K562 (cell line): ENCODE data around the gene TADA1. TPM values are rescaled to one million over a fixed set of nuclear protein-coding genes. Genes with fewer than 3 reads are reported as not detected.
A peak's percentile ranks its signal among the peaks of the same experiment; 100 is the strongest.

Source experiments
- CHD4 ChIP-seq: fragments of 200-600 bp; sonication (generic); IDR thresholded peaks from 3 replicates; pipeline ENCODE4 v1.6.1; 2012; ENCODE audit warnings: low read depth, mild to moderate bottlenecking, mixed read lengths, low read length, inconsistent platforms; ENCODE audit not compliant: insufficient read depth, insufficient replicate concordance, poor library complexity, severe bottlenecking
- ETV5 ChIP-seq: sonication (generic); formaldehyde crosslinking; IDR thresholded peaks from 2 replicates; pipeline ENCODE4 v1.4.0; 2020; ENCODE audit warnings: low read depth, mild to moderate bottlenecking, missing genetic modification reagents
- HOMEZ ChIP-seq: fragments of 250-450 bp; sonication (Bioruptor Pico); IDR thresholded peaks from 2 replicates; pipeline ENCODE4 v1.4.0; 2020; ENCODE audit warnings: mild to moderate bottlenecking, moderate library complexity
- MXI1 ChIP-seq: IDR thresholded peaks from 2 replicates; pipeline ENCODE4 v1.6.1; 2011; ENCODE audit warnings: low read depth, mild to moderate bottlenecking, improper control_type of control experiment, low read length
- NCOA6 ChIP-seq: fragments of 450-650 bp; IDR thresholded peaks from 2 replicates; pipeline ENCODE4 v1.6.1; 2017; ENCODE audit warnings: mild to moderate bottlenecking
- PHF20 ChIP-seq: fragments of 450-650 bp; IDR thresholded peaks from 2 replicates; pipeline ENCODE4 v1.6.1; 2018; ENCODE audit not compliant: partially characterized antibody
- SIX5 ChIP-seq, 2 experiments: IDR thresholded peaks; 2 replicates each; pipeline ENCODE4 v1.6.1; 2011; ENCODE audit warnings: low read length in 2 of 2, borderline replicate concordance in 1 of 2, low read depth in 1 of 2, mild to moderate bottlenecking in 1 of 2, moderate library complexity in 1 of 2; ENCODE audit not compliant: insufficient read depth in 1 of 2
- SMARCA4 ChIP-seq: fragments of 450-650 bp; IDR thresholded peaks from 2 replicates; pipeline ENCODE4 v1.6.1; 2016
- SMARCA5 ChIP-seq: fragments of 450-650 bp; IDR thresholded peaks from 2 replicates; pipeline ENCODE4 v1.6.1; 2016
- SNAPC5 ChIP-seq: fragments of 250-450 bp; sonication (Bioruptor Pico); IDR thresholded peaks from 2 replicates; pipeline ENCODE4 v1.8.0; 2021; ENCODE audit warnings: moderate library complexity, mild to moderate bottlenecking, inconsistent platforms
- TRIM25 ChIP-seq: fragments of 450-650 bp; IDR thresholded peaks from 2 replicates; pipeline ENCODE4 v1.7.0; 2016; ENCODE audit warnings: borderline replicate concordance
- ZBTB40 ChIP-seq, 2 experiments: fragments of 450-650 bp in 1 of 2; sonication (generic) in 1 of 2; formaldehyde crosslinking in 1 of 2; IDR thresholded peaks; 2 replicates each; pipeline versions ENCODE4 v1.7.1 to v1.9.0; 2016 to 2022; ENCODE audit warnings: inconsistent platforms in 1 of 2, mild to moderate bottlenecking in 1 of 2, missing genetic modification reagents in 1 of 2
- ZC3H8 ChIP-seq: fragments of 450-650 bp; IDR thresholded peaks from 2 replicates; pipeline ENCODE4 v1.6.1; 2017
- ZFP1 ChIP-seq: fragments of 450-650 bp; formaldehyde crosslinking; IDR thresholded peaks from 2 replicates; pipeline ENCODE4 v1.4.0; 2020; ENCODE audit warnings: mild to moderate bottlenecking, mixed read lengths
- ZNF75A ChIP-seq: fragments of 450-650 bp; formaldehyde crosslinking; IDR thresholded peaks from 2 replicates; pipeline ENCODE4 v1.4.0; 2020; ENCODE audit warnings: mild to moderate bottlenecking
- polyA plus RNA-seq, 8 experiments: library from polyadenylated mRNA; depleted of rRNA in 4 of 8; stranded (reverse) in 5 of 8; unstranded in 3 of 8; fragments of >200 nt; fragmentation: Nextera tagmentation in 2 of 8; fragmentation: Illumina TruSeq in 1 of 8; extraction: Ambion mirVana in 2 of 8; extraction: Trizol in 1 of 8; gene quantifications; 2 replicates each; pipeline versions ENCODE4 v1.2.1 to v1.2.3, GENCODE V29; 2011 to 2014; ENCODE audit warnings: inconsistent platforms in 1 of 8, missing spikeins in 1 of 8
- total RNA-seq, 7 experiments: library from RNA; depleted of rRNA in 6 of 7; stranded (reverse); fragments of >200 nt in 6 of 7; fragmentation: Illumina TruSeq in 2 of 7; extraction: Trizol in 2 of 7; gene quantifications; 2 replicates each; pipeline versions ENCODE4 v1.2.1 to v1.2.3, GENCODE V29; 2011 to 2021; ENCODE audit warnings: low replicate concordance in 1 of 7

TADA1 gene
- total and polyA plus RNA-seq, 9 of the 15 experiments (the other 6 are each of a cell fraction or from before 2014, with no cell fraction given), result 15.9 to 76.5 (median 28.7) TPM

GRCh38 chr1:166875734-166876539 is at the start of gene TADA1 (continued):
- TF ChIP-seq ZBTB40 (IDR thresholded peaks at IDR 0.05) (peak; percentile 15; the same call in 1 of the 2 replicates), ZBTB40 (CRISPR knock-in tag; IDR thresholded peaks at IDR 0.05) (no peak), ETV5 (CRISPR knock-in tag) (peak; percentile 49; the same call in 1 of the 2 replicates), SNAPC5 (no peak), ZFP1 (CRISPR knock-in tag) (no peak), CHD4 (peak; percentile 92), ZNF75A (CRISPR knock-in tag) (no peak), SIX5 (IDR thresholded peaks at IDR 0.05; ENCODE audit: borderline replicate concordance in 1 of 2, insufficient read depth in 1 of 2, low read depth in 1 of 2, low read length in 2 of 2) (no peak), PHF20 (peak; percentile 60), ZC3H8 (no peak), MXI1 (peak; percentile 35; the same call in 1 of the 2 replicates), TRIM25 (no peak), SMARCA5 (no peak), SMARCA4 (no peak; the same call in 1 of the 2 replicates), NCOA6 (no peak), HOMEZ (CRISPR knock-in tag) (no peak)
